ENCODE measurements around the gene RAMAC. TPM values are rescaled to one million over a fixed set of nuclear protein-coding genes. Genes with fewer than 3 reads are reported as not detected.

RAMAC gene
- total and polyA plus RNA-seq, 2 of the 4 experiments (the other 2 are of a cell fraction): 23.6 to 29.6 TPM

DNA sequence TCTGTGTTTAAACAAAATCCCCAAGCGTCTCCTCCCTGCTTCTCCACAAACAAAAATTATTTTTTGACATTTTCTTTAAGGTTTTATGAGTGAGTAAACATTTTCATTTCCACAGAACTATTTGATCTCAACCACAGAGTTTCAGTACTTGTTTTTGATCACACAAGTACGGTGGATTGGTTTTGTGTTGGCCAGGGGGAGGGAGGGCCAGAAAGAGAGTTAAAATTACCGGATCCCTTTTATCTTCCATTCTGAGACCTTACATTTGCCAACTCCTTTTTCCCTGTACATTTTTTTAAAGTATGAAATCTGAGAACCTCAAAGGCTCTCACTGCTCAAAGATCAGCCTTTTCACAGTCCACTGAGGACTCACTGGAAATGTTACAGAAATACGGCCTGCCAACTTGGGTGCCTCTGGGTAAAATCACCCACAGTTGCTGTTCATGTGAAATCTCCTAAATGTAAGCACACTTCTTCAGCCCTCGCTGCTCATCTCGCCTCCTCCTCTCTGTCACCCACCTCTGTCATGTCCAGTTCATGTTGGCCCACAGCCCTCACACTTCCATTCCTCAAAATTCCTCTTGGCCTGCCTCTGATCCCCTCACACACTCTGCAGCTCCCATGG, 35.2 kb upstream of the RAMAC start:
- H3K4me2 ChIP-seq (ENCODE audit: low read depth, low read length): no peak overlapping the region
- H3K9ac ChIP-seq (ENCODE audit: low read depth, low read length): no peak overlapping the region
- no peaks in the 10 kb centered on the region for H3K36me3 ChIP-seq (ENCODE audit: control insufficient read depth, insufficient read depth, low read length)
- no peak overlapping the region for H3K4ac ChIP-seq (ENCODE audit: low read depth, low read length)
- ATAC-seq (ENCODE audit: low read depth) (no peak), DNase-seq (no peak)
- intact Hi-C loops (cut with micrococcal nuclease) (loop anchor here (10.0 kb wide), 1 partner anchor 96 kb away; no protein-coding TSS in a partner anchor), in situ Hi-C loops (cut with MboI; ENCODE audit: low sequenced_read_pairs) (no loop called here), dilution Hi-C loops (cut with HindIII; ENCODE audit: low sequenced_read_pairs, unreplicated experiment) (no loop called here)
- no peak overlapping the region for H3K4me3 ChIP-seq (ENCODE audit: insufficient read depth, low read depth, low read length)
- H3K56ac ChIP-seq (ENCODE audit: extremely low read depth, insufficient read depth, low read length): no peak overlapping the region
- no peak overlapping the region for H3K14ac ChIP-seq (replicated peaks; ENCODE audit: low read depth, low read length)
- no peak overlapping the region for H2BK15ac ChIP-seq (ENCODE audit: low read depth, low read length)
- H2BK5ac ChIP-seq (ENCODE audit: low read depth, low read length, poor library complexity, severe bottlenecking): no peak overlapping the region
- H3K9me1 ChIP-seq (ENCODE audit: insufficient read depth, low read length): no peaks in the 10 kb centered on the region; the same call in 1 of the 2 replicates
- no peak overlapping the region for H4K8ac ChIP-seq (ENCODE audit: low read depth in 2 of 2, low read length in 2 of 2)
- no peak overlapping the region for H4K5ac ChIP-seq (ENCODE audit: low read depth, low read length)
- ChIA-PET CTCF (no interaction called here), POLR2A (ENCODE audit: unreplicated experiment) (no interaction called here)
- no peaks in the 10 kb centered on the region for H4K20me1 ChIP-seq (ENCODE audit: insufficient read depth, low read length)
- BruUV-seq (replicated peaks): no TSS peak
- TF ChIP-seq RCOR1 (IDR thresholded peaks at IDR 0.05; ENCODE audit: insufficient replicate concordance, low read length) (no peak), MXI1 (IDR thresholded peaks at IDR 0.05; ENCODE audit: borderline replicate concordance, low read depth, low read length) (no peak), CHD1 (IDR thresholded peaks at IDR 0.05; ENCODE audit: low read depth, low read length) (no peak), SMC3 (IDR thresholded peaks at IDR 0.05; ENCODE audit: low read depth, low read length) (no peak), RFX5 (IDR thresholded peaks at IDR 0.05; ENCODE audit: low read depth, low read length) (no peak), FOS (IDR thresholded peaks at IDR 0.05; ENCODE audit: low read depth, low read length) (no peak), RAD21 (IDR thresholded peaks at IDR 0.05; ENCODE audit: low read length) (no peak), NFE2L2 (IDR thresholded peaks at IDR 0.05; ENCODE audit: low read depth, low read length) (no peak), MAFK (IDR thresholded peaks at IDR 0.05; ENCODE audit: low read depth, low read length) (no peak), BHLHE40 (IDR thresholded peaks at IDR 0.05; ENCODE audit: low read depth, low read length) (no peak), MAZ (IDR thresholded peaks at IDR 0.05; ENCODE audit: borderline replicate concordance, low read depth, low read length) (no peak)
- TF ChIP-seq, protein P1, sequence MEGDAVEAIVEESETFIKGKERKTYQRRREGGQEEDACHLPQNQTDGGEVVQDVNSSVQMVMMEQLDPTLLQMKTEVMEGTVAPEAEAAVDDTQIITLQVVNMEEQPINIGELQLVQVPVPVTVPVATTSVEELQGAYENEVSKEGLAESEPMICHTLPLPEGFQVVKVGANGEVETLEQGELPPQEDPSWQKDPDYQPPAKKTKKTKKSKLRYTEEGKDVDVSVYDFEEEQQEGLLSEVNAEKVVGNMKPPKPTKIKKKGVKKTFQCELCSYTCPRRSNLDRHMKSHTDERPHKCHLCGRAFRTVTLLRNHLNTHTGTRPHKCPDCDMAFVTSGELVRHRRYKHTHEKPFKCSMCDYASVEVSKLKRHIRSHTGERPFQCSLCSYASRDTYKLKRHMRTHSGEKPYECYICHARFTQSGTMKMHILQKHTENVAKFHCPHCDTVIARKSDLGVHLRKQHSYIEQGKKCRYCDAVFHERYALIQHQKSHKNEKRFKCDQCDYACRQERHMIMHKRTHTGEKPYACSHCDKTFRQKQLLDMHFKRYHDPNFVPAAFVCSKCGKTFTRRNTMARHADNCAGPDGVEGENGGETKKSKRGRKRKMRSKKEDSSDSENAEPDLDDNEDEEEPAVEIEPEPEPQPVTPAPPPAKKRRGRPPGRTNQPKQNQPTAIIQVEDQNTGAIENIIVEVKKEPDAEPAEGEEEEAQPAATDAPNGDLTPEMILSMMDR (conservative IDR thresholded peaks at IDR 0.05; ENCODE audit: low read depth, low read length): no peak
- TF ChIP-seq, protein P2, sequence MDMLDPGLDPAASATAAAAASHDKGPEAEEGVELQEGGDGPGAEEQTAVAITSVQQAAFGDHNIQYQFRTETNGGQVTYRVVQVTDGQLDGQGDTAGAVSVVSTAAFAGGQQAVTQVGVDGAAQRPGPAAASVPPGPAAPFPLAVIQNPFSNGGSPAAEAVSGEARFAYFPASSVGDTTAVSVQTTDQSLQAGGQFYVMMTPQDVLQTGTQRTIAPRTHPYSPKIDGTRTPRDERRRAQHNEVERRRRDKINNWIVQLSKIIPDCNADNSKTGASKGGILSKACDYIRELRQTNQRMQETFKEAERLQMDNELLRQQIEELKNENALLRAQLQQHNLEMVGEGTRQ (IDR thresholded peaks at IDR 0.05; ENCODE audit: low read depth, low read length): no peak
- TF ChIP-seq, protein P3, sequence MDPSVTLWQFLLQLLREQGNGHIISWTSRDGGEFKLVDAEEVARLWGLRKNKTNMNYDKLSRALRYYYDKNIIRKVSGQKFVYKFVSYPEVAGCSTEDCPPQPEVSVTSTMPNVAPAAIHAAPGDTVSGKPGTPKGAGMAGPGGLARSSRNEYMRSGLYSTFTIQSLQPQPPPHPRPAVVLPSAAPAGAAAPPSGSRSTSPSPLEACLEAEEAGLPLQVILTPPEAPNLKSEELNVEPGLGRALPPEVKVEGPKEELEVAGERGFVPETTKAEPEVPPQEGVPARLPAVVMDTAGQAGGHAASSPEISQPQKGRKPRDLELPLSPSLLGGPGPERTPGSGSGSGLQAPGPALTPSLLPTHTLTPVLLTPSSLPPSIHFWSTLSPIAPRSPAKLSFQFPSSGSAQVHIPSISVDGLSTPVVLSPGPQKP (IDR thresholded peaks at IDR 0.05; ENCODE audit: borderline replicate concordance, low read depth, low read length): no peak
- WGBS, 2 experiments (ENCODE audit: extremely low coverage in 2 of 2, insufficient read length in 1 of 2): 50% methylated on average over 3 of the region's 6 CpGs; no CpG with 5 or more reads in 1 of the 2 experiments
- H2BK20ac ChIP-seq (ENCODE audit: low read depth, low read length): no peak overlapping the region
- H2BK120ac ChIP-seq (ENCODE audit: low read depth, low read length): no peak overlapping the region
- H3K23ac ChIP-seq (ENCODE audit: low read depth, low read length): no peak overlapping the region
- H3K79me1 ChIP-seq (ENCODE audit: low read depth in 1 of 2, low read length in 2 of 2): no peaks in the 10 kb centered on the region
- no peaks in the 10 kb centered on the region for H3K9me3 ChIP-seq (ENCODE audit: control insufficient read depth, insufficient read depth, low read length)
- H3K27me3 ChIP-seq (ENCODE audit: control insufficient read depth, insufficient read depth, low read length): peaks cover 26% of the 10 kb centered on the region
- H4K91ac ChIP-seq (ENCODE audit: insufficient read depth, low read depth, low read length): no peak overlapping the region
- H3K27ac ChIP-seq (ENCODE audit: insufficient read depth, low read length): no peak overlapping the region
- no peak overlapping the region for H2AFZ ChIP-seq (replicated peaks; ENCODE audit: low read length, poor library complexity)
- no peak overlapping the region for H3K18ac ChIP-seq (ENCODE audit: low read depth, low read length)
- no peak overlapping the region for H2AK5ac ChIP-seq (ENCODE audit: low read depth, low read length)
- no peak overlapping the region for H2AK9ac ChIP-seq (replicated peaks; ENCODE audit: low read depth, low read length, poor library complexity)
- no peaks in the 10 kb centered on the region for H3K4me1 ChIP-seq (ENCODE audit: control insufficient read depth, insufficient read depth, low read length)
